GM18505 (cell line): ENCODE results near the gene SMIM28.
A peak's percentile ranks its signal among the peaks of the same experiment; 100 is the strongest.

Source experiments
- ATAC-seq: cut with Tn5 transposase; IDR thresholded peaks from one replicate; pipeline ENCODE4 v1.9.1; 2021; ENCODE audit not compliant: unreplicated experiment
- POLR2A ChIP-seq: IDR thresholded peaks from 4 replicates; pipeline ENCODE4 v1.6.1; 2011; ENCODE audit warnings: borderline replicate concordance; ENCODE audit not compliant: insufficient read depth, insufficient read length; ENCODE audit errors: extremely low read depth

The SMIM28 gene

DNA sequence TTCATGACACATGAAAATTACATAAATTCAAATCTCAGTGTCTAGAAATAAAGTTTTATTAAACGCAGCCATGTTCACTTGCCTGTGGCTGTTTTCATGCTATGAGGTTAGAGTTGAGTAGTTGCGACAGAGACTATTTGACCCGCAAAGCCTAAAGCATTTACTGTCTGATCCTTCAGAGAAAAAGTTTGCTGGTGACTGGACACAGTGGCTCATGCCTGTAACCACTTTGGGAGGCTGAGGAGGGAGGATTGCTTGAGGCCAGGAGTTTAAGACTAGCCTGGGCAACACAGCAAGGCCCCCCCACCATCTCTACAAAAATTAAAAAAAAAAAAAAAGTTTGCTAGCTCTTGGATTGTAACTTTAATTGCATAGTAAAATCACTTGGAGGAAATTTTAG lies 9.2 kb downstream of the SMIM28 start:
- no peak for ATAC-seq
- no peak for TF ChIP-seq POLR2A

GRCh38 chr6:138387577-138388368 lies 10.1 kb downstream of the SMIM28 start:
- no peak for TF ChIP-seq POLR2A
- ATAC-seq = no peak

DNA sequence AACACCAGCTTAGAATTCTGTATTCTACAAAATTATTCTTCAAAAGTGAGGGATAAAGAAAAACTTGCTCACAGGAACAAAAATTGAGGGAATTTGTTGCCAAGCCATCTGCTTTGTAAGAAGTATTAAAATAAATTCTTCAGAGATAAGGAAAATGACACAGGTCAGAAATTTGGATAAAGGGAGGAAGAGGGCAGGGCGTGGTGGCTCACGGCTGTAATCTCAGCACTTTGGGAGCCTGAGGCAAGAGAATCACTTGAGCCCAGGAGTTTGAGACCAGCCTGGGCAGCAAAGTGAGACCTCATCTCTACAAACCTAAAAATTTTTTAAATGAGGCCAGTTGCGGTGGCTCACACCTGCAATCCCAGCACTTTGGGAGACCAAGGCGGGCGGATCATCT lies 11.8 kb downstream of the SMIM28 start:
- ATAC-seq = no peak
- TF ChIP-seq POLR2A = no peak

GRCh38 chr6:138393871-138394783 lies 16.4 kb downstream of the SMIM28 start:
- no peak for TF ChIP-seq POLR2A
- ATAC-seq = no peak

DNA sequence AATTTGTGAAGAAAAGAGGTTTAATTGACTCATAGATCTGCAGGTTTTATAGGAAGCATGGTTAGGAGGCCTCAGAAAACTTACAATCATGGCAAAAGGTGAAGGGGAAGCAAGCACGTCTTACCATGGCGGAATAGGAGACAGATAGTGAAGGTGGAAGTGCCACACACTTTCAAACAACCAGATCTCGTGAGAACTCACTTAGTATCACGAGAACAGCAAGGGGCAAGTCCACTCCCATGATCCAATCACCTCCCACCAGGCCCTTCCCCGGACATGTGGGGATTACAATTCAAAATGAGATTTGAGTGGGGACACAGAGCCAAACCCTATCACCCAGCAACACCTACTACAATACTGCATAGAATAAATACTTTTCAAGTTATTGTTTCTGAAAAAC lies 19.0 kb downstream of the SMIM28 start:
- no peak for ATAC-seq
- TF ChIP-seq POLR2A = no peak

DNA sequence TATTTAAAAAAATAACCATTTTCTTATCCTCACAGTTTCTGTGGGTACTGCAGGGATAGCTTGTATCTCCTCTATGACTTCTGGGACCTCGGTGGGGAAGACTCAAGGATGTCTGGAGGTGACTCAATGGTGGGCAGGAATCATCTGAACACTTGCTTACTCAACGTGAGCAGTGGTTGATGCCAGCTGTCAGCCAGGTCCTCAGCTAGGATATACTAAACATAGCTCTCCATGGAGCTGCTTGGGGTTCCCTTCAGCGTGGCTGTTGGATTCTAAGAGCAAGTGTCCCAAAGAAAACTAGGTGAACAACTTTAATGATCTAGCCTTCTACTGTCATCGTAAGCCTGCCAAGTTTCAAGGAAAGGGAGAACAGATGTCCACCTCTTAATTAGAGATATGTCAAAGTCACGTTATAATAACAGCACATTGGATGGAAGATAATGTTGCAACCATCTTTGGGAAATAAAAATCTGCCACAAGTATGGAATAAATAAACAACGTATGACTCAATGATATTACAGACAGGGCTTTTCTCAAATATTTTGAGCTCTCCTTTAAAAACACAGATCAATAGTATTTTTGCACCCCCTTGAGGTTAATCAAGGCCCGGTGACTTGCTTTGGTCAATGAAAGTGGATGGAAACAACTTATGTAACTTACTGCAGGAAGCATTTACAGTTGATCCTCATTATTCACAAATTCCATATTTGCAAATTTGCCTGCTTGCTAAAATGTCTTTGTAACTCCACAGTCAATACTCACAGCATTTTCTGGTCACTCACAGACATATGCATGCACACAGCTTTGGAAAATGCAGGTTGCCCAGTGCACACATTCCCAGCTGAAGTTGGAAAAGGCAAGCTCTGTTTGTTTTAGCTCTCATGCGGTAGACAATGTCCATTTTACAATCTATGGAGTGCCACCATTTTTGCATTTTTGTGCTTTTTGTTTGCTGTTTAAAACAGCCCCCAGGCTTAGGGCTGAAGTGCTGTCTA lies 19.7 kb downstream of the SMIM28 start:
- no peak for TF ChIP-seq POLR2A
- ATAC-seq = no peak

- no peak for ATAC-seq
- no peak for TF ChIP-seq POLR2A
Observed at GRCh38 chr6:138400326-138400725, 22.6 kb downstream of the SMIM28 start.

DNA sequence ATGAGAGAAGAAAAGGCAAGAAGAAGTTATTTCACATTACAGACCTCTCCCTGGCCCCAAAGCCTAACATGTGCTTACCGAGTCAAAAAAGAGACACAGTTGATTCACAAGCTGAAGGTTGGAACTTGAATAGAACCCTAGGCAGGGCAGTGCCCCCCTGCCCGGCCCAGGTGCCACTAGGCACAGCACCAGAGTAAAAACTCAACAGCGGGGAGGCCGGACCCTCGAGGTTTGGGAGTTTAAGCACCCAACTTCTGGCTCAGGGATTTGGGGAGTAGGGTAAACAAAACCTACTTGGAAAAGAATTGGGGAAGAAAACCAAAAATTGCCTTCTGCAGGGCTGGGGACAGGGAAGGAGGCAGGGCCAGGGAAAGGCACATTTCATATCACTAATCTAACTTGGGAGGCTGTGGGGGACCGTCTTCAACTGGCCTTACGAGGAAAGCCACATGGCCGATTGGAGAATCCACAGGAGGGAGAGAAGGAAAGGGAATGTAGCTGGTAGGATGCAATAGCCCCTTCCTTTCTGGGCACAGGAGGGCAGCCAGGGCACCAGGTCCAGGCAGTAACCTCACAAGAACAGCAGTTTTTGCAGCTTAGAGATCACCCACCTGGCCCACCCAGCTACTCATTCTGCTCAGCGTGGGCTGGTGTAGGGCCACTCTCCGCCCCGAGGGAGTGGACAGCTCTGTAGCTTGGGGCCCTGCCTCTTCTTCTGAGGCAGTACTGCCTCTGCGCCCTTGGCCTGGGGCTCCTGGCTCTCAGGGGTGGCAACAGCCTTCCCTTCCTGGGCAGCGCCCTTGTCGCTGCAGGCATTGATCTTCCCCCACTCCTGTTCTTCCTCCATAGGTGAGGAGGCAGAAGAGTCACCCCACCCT lies 24.5 kb downstream of the SMIM28 start:
- no peak for TF ChIP-seq POLR2A
- no peak for ATAC-seq

GRCh38 chr6:138402838-138403187 lies 25.1 kb downstream of the SMIM28 start:
- no peak for TF ChIP-seq POLR2A
- no peak for ATAC-seq

DNA sequence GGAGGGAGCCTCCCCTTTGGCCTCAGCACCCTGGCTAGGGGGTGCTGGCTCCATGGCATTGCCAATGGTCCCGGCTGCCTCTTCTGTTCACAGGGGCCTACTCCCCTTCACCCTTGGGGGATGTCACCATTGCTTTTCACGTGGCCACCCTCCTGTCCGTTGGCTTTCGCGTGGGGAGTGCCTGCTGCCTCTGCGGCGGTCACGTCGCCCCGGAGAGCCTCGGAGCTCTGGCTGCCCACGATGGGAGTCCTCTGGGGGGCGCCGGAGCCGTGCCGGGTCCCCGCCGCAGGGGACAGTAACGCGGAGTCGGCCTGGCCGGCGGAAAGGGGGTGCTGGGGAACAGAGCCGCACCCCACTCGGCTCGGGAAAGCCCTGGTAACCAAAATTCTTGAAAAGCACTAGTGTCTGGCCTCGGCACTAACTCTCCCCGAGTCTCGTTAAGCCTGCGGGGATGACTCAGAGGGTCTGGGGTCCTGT lies 25.7 kb downstream of the SMIM28 start:
- no peak for TF ChIP-seq POLR2A
- peak; percentile 17 for ATAC-seq

- peak; percentile 93 for ATAC-seq
- no peak for TF ChIP-seq POLR2A
Observed at GRCh38 chr6:138403801-138404665, 26.3 kb downstream of the SMIM28 start, which contains the start of gene HEBP2. TSS of gene HEBP2 (plus strand) at chr6:138404223. CDS start at chr6:138404496, 273 bp downstream.
